Measurements from ENCODE around the gene TAS2R16. TPM values are rescaled to one million over a fixed set of nuclear protein-coding genes. Genes with fewer than 3 reads are reported as not detected.

TAS2R16 gene
- total RNA-seq, 2 donors from 2014 or later = not detected

GRCh38 chr7:123022576-123022975 is 27.1 kb upstream of the TAS2R16 start:
- ATAC-seq (ENCODE audit: insufficient number of reproducible peaks, low FRiP score, low read depth) (no peak), DNase-seq (ENCODE audit: low spot score) (no peak)
- H3K27ac ChIP-seq = no peak overlapping the region
- H3K4me1 ChIP-seq (ENCODE audit: control insufficient read depth in 1 of 2, low read depth in 2 of 2) = no peaks in the 10 kb centered on the region
- H3K36me3 ChIP-seq = no peaks in the 10 kb centered on the region
- H3K27me3 ChIP-seq (replicated peaks; ENCODE audit: insufficient read depth) = no peaks in the 10 kb centered on the region
- H3K9me3 ChIP-seq = no peaks in the 10 kb centered on the region
- TF ChIP-seq CTCF (IDR thresholded peaks at IDR 0.05) = no peak
- H3K4me3 ChIP-seq = no peak overlapping the region

DNA sequence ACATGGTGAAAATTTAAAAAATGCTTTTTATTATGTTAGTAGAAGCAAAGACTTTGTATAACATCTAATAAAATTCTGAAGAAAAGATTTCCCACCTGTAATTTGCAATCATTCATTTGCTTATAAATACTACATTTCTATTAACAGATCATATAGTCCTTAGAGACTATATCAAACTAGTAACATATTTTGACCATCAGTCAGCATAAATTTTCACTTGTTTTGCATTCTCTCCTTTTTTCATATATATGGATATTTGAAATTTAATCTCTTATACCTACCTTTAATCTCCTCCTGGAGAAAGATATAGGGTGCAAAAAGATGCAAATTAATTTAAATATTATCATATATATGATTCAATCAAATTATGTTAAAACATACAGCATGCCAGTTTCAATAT is 16.9 kb upstream of the TAS2R16 start:
- Histone ChIP-seq H3K36me3 (no peaks in the 10 kb centered on the region), H3K4me3 (no peak overlapping the region), H3K9me3 (no peaks in the 10 kb centered on the region), H3K27ac (no peak overlapping the region), H3K27me3 (replicated peaks; ENCODE audit: insufficient read depth) (no peaks in the 10 kb centered on the region), H3K4me1 (ENCODE audit: control insufficient read depth in 1 of 2, low read depth in 2 of 2) (no peaks in the 10 kb centered on the region)
- ATAC-seq (ENCODE audit: insufficient number of reproducible peaks, low FRiP score, low read depth) (no peak), DNase-seq (ENCODE audit: low spot score) (no peak)
- no peak for TF ChIP-seq CTCF (IDR thresholded peaks at IDR 0.05)

DNA sequence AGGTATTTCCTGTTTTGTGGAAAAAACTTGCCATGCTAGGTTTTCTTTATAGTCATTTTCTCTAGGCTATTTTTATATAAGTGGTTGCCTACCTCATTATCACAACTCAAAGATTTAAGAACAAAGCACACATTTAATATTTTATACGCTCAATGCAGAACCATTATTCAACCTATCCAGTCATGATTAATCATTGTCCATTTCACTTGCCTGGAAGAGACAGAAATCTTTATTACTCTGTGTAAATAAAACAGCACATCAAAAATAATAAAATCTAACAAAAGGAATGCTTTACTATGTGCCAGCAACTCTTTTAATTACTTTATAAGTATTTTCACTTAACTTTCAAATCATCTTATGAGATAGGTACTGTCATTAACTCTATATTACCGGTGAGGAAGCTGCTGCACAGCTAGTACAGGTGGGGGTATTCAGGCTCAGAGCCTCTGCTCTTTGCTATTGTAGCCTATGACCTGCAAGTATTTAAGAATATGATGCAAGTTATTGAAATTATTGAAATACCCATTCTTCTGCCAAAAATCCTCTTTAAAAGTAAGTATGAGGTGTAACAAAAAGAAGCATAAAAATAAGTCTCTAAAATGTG is 16.4 kb upstream of the TAS2R16 start:
- DNase-seq (ENCODE audit: low spot score) (no peak), ATAC-seq (ENCODE audit: insufficient number of reproducible peaks, low FRiP score, low read depth) (no peak)
- Histone ChIP-seq H3K4me1 (ENCODE audit: control insufficient read depth in 1 of 2, low read depth in 2 of 2) (no peaks in the 10 kb centered on the region), H3K27ac (no peak overlapping the region), H3K4me3 (no peak overlapping the region), H3K9me3 (no peaks in the 10 kb centered on the region), H3K27me3 (replicated peaks; ENCODE audit: insufficient read depth) (no peaks in the 10 kb centered on the region), H3K36me3 (no peaks in the 10 kb centered on the region)
- TF ChIP-seq CTCF (IDR thresholded peaks at IDR 0.05) = no peak

- no peak for TF ChIP-seq CTCF (IDR thresholded peaks at IDR 0.05)
- no peak overlapping the region for H3K4me3 ChIP-seq
- no peaks in the 10 kb centered on the region for H3K27me3 ChIP-seq (replicated peaks; ENCODE audit: insufficient read depth)
- H3K36me3 ChIP-seq = no peaks in the 10 kb centered on the region
- H3K9me3 ChIP-seq = no peaks in the 10 kb centered on the region
- ATAC-seq (ENCODE audit: insufficient number of reproducible peaks, low FRiP score, low read depth) (no peak), DNase-seq (ENCODE audit: low spot score) (no peak)
- no peak overlapping the region for H3K27ac ChIP-seq
- H3K4me1 ChIP-seq (ENCODE audit: control insufficient read depth in 1 of 2, low read depth in 2 of 2) = no peaks in the 10 kb centered on the region
Observed at GRCh38 chr7:123004931-123005330, 9.4 kb upstream of the TAS2R16 start.

DNA sequence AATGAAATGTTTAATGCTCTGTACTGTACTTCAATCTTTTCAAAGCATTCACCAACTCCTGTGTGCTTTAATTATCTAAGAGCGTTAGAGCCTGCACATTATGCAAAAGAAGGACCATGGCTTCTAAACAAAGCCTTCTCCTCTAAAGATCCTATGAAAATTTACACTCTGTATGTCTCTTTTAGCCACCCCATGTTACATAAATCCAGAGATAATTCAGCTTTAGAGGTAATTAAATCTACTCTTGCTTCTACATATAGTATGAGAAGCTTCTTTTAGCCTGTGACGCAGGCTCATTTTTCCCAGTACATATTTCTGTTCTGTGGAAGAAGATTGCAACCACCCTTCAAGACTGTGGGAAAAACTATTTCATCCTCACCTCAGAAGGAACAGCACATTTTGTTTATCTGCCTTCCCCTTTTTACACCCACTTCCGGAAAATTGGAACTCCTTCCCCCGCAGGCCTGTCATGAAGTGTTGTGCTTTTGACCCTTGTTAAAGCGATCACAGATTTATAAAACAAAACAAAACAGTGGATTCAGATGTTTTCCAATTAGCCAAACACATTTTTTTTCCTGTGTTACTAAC is 8.1 kb upstream of the TAS2R16 start:
- TF ChIP-seq CTCF (IDR thresholded peaks at IDR 0.05) = no peak
- H3K27me3 ChIP-seq (replicated peaks; ENCODE audit: insufficient read depth) = no peaks in the 10 kb centered on the region
- no peaks in the 10 kb centered on the region for H3K9me3 ChIP-seq
- H3K4me3 ChIP-seq = no peak overlapping the region
- no peak for DNase-seq (ENCODE audit: low spot score)
- ATAC-seq (ENCODE audit: insufficient number of reproducible peaks, low FRiP score, low read depth) = no peak
- no peaks in the 10 kb centered on the region for H3K4me1 ChIP-seq (ENCODE audit: control insufficient read depth in 1 of 2, low read depth in 2 of 2)
- no peak overlapping the region for H3K27ac ChIP-seq
- H3K36me3 ChIP-seq = no peaks in the 10 kb centered on the region
